Activated CD8-positive, alpha-beta memory T cell treated with anti-CD3 and anti-CD28 coated beads, Interleukin-2, amount 50 U/mL, for 48 hours (primary cell): ENCODE results near the gene FREY1.

Experiments
- DNase-seq: peaks from one replicate; pipeline ENCODE4 v3.0.0-alpha.2; 2020

Gene FREY1

GRCh38 chr11:45927684-45928413 lies 20.8 kb upstream of the FREY1 start:
- DNase-seq, result no peak

- no peak for DNase-seq
These were observed 20.2 kb upstream of the FREY1 start for GRCh38 chr11:45927332-45927683.

GRCh38 chr11:45926536-45927331 lies 19.7 kb upstream of the FREY1 start:
- DNase-seq, result peak; percentile 38

GRCh38 chr11:45926001-45926401 lies 18.9 kb upstream of the FREY1 start:
- DNase-seq, result peak; percentile 48

GRCh38 chr11:45925550-45925949 lies 18.5 kb upstream of the FREY1 start:
- DNase-seq, result no peak

GRCh38 chr11:45924927-45925326 lies 17.9 kb upstream of the FREY1 start:
- peak; percentile 43 for DNase-seq

GRCh38 chr11:45924036-45924915 lies 17.2 kb upstream of the FREY1 start:
- peak; percentile 47 for DNase-seq

GRCh38 chr11:45922425-45923082 lies 15.5 kb upstream of the FREY1 start, which contains the start of gene LARGE2:
LARGE2 (plus strand) TSS chr11:45922656; CDS start chr11:45922883, 227 bp downstream.
- no peak for DNase-seq

- no peak for DNase-seq
These were observed 14.7 kb upstream of the FREY1 start for GRCh38 chr11:45921561-45922424.

GRCh38 chr11:45920531-45921477 lies 13.7 kb upstream of the FREY1 start:
- no peak for DNase-seq

GRCh38 chr11:45919806-45920530 lies 12.9 kb upstream of the FREY1 start:
- DNase-seq, result no peak

GRCh38 chr11:45918962-45919675 lies 12.0 kb upstream of the FREY1 start:
- DNase-seq, result no peak

- peak; percentile 83 for DNase-seq
These were observed 11.4 kb upstream of the FREY1 start for GRCh38 chr11:45918331-45918941.

- DNase-seq, result peak; percentile 94
These were observed 10.7 kb upstream of the FREY1 start, which contains the start of gene PEX16 for GRCh38 chr11:45917623-45918330. PEX16 (minus strand) TSS chr11:45917877; CDS start chr11:45917811, 66 bp downstream.

GRCh38 chr11:45917286-45917622 lies 10.2 kb upstream of the FREY1 start:
- peak; percentile 63 for DNase-seq

GRCh38 chr11:45915446-45915845 lies 8.4 kb upstream of the FREY1 start:
- no peak for DNase-seq

- DNase-seq, result no peak
These were observed 7.0 kb upstream of the FREY1 start for GRCh38 chr11:45913942-45914635.
